Ishikawa (cell line): Measurements from ENCODE around the gene OR7A17.

Experiments used
- CEBPB ChIP-seq: IDR thresholded peaks from 2 replicates; pipeline ENCODE4 v1.6.1; 2012
- CREB1 ChIP-seq: IDR thresholded peaks from 2 replicates; pipeline ENCODE4 v1.6.1; 2012; ENCODE audit warnings: low read depth
- EGR1 ChIP-seq: IDR thresholded peaks from 2 replicates; pipeline ENCODE4 v1.6.1; 2012
- EP300 ChIP-seq: IDR thresholded peaks from 2 replicates; pipeline ENCODE4 v1.6.1; 2012; ENCODE audit warnings: borderline replicate concordance
- FOXM1 ChIP-seq: IDR thresholded peaks from 2 replicates; pipeline ENCODE4 v1.6.1; 2012; ENCODE audit warnings: low read depth, borderline replicate concordance
- NFIC ChIP-seq: IDR thresholded peaks from 2 replicates; pipeline ENCODE4 v1.6.1; 2012
- RAD21 ChIP-seq: IDR thresholded peaks from 2 replicates; pipeline ENCODE4 v1.6.1; 2012; ENCODE audit warnings: low read depth
- REST ChIP-seq: IDR thresholded peaks from 2 replicates; pipeline ENCODE4 v1.6.1; 2012; ENCODE audit warnings: low read depth, mild to moderate bottlenecking
- TAF1 ChIP-seq: IDR thresholded peaks from 2 replicates; pipeline ENCODE4 v1.6.1; 2012; ENCODE audit warnings: low read depth, mild to moderate bottlenecking
- TCF12 ChIP-seq: IDR thresholded peaks from 2 replicates; pipeline ENCODE4 v1.6.1; 2012; ENCODE audit warnings: low read depth
- TEAD4 ChIP-seq: IDR thresholded peaks from 2 replicates; pipeline ENCODE4 v1.6.1; 2012
- YY1 ChIP-seq: IDR thresholded peaks from 2 replicates; pipeline ENCODE4 v1.6.1; 2012; ENCODE audit warnings: low read depth
- ZBTB7A ChIP-seq: IDR thresholded peaks from 2 replicates; pipeline ENCODE4 v1.6.1; 2012; ENCODE audit warnings: low read depth
- TF ChIP-seq, protein P1 (sequence below): IDR thresholded peaks from 2 replicates; pipeline ENCODE4 v1.6.1; 2012
- TF ChIP-seq, protein P2 (sequence below): IDR thresholded peaks from 2 replicates; pipeline ENCODE4 v1.6.1; 2012

OR7A17 gene

DNA sequence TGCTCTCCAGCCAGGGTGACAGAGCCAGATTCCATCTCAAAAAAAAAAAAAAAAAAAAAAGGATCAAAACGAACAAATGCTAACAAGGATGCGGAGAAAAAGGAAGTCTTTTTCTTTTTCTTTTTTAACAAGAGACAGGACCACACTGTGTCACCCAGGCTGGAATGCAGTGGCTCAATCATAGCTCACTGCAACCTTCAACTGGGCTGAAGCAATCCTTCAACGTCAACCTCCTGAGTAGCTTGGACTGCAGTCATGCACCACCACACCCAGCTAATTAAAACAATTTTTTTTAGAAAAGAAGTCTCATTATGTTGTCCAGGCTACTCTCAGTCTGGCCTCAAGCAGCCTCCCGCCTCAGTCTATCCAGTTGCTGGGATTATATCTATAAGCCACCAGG, 20.8 kb upstream of the OR7A17 start:
- TF ChIP-seq CREB1: no peak
- TF ChIP-seq CEBPB: no peak
- no peak for TF ChIP-seq TEAD4
- TF ChIP-seq, protein P1, sequence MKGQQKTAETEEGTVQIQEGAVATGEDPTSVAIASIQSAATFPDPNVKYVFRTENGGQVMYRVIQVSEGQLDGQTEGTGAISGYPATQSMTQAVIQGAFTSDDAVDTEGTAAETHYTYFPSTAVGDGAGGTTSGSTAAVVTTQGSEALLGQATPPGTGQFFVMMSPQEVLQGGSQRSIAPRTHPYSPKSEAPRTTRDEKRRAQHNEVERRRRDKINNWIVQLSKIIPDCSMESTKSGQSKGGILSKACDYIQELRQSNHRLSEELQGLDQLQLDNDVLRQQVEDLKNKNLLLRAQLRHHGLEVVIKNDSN: no peak
- TF ChIP-seq NFIC: no peak
- no peak for TF ChIP-seq TAF1
- no peak for TF ChIP-seq ZBTB7A
- no peak for TF ChIP-seq EGR1
- no peak for TF ChIP-seq TCF12

- no peak for TF ChIP-seq TEAD4
- TF ChIP-seq, protein P2, sequence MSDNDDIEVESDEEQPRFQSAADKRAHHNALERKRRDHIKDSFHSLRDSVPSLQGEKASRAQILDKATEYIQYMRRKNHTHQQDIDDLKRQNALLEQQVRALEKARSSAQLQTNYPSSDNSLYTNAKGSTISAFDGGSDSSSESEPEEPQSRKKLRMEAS: no peak
- TF ChIP-seq ZBTB7A: no peak
- no peak for TF ChIP-seq EP300
- TF ChIP-seq, protein P1: no peak
- no peak for TF ChIP-seq REST
- TF ChIP-seq RAD21: no peak
Measured at GRCh38 chr19:14901675-14902260, 15.8 kb upstream of the OR7A17 start.

- TF ChIP-seq RAD21 (no peak), REST (no peak), TAF1 (no peak)
- TF ChIP-seq, protein P1: no peak
Measured at GRCh38 chr19:14890643-14891379, 4.9 kb upstream of the OR7A17 start.

DNA sequence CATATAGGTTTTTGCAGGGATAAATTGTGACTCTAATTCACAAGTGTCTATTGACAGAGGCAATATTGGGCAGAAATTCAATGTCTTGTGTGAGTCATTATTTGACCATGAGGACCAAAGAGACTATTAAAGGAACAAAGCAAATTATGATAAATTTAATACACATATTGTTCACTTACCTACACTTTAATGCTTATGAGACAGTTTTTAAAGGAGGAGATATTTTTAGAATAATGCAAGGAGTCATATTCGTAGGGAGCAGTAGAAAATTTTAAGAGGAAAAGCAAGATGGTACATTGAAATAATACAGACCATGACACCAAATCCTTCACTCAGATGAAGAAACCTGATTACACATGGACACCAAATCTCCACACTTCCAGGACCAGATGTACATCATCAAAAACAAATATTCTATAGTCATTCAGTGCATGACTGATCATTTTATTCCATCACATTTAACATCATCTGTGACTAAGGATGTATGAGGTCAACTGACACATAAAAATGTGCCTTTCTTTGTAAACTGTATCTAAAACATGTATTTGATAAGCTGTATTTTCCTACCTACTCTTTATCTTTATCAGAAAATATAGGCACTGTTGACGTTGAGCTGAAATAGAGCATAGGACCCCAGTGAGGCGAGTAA, 4.2 kb upstream of the OR7A17 start:
- TF ChIP-seq FOXM1: no peak
- TF ChIP-seq ZBTB7A: no peak
- TF ChIP-seq EP300: no peak
- no peak for TF ChIP-seq TCF12
- TF ChIP-seq TAF1: no peak
- TF ChIP-seq CREB1: no peak
- no peak for TF ChIP-seq RAD21
- TF ChIP-seq EGR1: no peak
- TF ChIP-seq, protein P1: no peak
- no peak for TF ChIP-seq YY1
- TF ChIP-seq TEAD4: no peak
- TF ChIP-seq, protein P2: no peak
- no peak for TF ChIP-seq NFIC
- TF ChIP-seq REST: no peak
- TF ChIP-seq CEBPB: no peak
